ENCODE results near the gene CFAP100.

Gene CFAP100

DNA sequence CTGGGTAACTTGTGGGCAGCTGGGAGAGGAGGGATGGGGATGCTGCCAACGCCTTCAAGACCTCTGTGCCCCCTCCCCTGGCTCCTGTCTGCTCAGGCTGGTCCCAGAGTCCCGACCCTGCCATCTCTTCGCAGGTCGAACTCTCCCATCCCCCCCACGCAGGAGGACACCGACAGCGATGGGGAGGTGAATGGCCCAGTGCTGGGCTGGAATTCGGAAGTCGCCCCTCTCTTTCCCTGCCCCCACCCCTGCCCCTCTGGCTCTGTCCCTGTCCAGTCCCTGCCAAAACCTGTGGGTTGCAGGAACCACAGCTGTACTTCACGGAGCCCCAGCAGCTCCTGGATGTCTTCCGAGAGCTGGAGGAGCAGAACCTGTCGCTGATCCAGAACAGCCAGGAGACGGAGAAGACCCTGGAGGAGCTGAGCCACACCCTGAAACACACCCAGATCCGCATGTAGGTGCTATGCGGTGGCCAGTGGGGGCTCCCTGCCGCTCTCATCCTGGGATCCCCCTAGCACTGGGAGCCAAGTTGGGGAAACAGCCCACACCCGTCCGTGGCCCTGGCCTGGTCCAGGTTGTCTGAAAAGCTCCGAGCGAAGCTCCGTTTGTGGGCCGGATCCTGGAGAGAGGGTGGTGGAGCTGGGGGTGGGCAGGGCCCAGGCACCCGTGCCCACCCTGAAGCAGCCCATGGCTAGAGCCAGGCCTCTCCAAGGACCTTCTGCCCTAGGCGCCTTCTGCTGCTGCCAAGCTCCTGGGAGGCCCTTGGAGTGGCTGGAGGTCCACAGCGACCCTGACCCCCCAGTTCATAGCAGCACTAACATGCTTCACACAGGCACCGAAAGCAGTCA is 28.7 kb downstream of the CFAP100 start:
- DNase-seq (ENCODE audit: low spot score): no peak

- DNase-seq (ENCODE audit: low spot score): no peak
Observed at GRCh38 chr3:126424039-126424717, 29.5 kb downstream of the CFAP100 start.

GRCh38 chr3:126424751-126425150 is 30.0 kb downstream of the CFAP100 start:
- no peak for DNase-seq (ENCODE audit: low spot score)

- DNase-seq (ENCODE audit: low spot score): no peak
Observed at GRCh38 chr3:126431103-126431534, 36.4 kb downstream of the CFAP100 start.

DNA sequence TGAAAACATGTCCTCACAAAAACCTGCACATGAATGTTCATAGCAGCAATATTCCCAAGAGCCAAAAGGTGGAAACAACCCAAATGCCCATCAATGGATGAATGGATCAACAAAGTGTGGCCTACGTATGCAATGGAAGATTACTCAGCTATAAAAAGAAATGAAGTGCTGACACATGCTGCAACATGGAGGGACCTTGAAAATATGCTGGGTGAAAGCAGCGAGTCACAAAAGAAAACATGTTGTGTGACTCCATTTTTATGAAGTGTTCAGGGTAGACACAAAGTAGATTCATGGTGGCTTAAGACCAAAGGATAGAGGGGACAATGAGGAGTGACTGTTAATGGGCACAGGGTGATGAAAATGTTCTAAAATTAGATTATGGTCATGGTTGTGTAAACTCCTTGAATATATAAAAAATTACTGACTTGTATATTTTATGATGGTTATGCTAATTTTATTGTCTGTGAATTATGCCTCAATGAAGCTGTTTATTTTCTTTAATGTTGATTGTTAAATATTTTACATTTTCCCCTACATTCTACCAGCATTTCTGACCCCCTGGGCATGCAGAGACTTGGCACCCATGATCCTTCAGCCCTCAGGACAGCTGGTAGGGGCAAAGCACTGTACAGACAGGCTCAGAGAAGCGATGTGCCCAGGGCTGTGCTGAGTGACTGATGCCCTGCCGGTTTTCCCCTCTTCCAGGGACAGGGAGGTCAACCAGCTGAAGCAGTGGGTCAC is 37.8 kb downstream of the CFAP100 start:
- DNase-seq (ENCODE audit: low spot score): no peak

DNA sequence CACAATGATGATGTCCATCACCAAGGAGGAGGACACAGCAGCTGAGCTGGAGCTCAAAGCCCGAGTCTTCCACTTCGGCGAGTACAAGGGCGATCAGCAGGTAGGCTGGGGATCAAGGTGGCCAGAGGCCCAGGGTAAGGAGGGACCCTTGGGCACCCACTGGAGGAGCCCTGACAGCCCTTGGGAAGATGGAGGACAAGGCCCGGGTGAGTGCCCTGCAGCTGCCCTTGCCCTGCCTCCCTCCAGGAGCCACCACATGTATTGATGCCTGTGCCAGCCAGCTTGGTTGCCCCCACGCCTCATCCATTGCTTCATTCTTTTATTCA is 38.4 kb downstream of the CFAP100 start:
- no peak for DNase-seq (ENCODE audit: low spot score)

DNA sequence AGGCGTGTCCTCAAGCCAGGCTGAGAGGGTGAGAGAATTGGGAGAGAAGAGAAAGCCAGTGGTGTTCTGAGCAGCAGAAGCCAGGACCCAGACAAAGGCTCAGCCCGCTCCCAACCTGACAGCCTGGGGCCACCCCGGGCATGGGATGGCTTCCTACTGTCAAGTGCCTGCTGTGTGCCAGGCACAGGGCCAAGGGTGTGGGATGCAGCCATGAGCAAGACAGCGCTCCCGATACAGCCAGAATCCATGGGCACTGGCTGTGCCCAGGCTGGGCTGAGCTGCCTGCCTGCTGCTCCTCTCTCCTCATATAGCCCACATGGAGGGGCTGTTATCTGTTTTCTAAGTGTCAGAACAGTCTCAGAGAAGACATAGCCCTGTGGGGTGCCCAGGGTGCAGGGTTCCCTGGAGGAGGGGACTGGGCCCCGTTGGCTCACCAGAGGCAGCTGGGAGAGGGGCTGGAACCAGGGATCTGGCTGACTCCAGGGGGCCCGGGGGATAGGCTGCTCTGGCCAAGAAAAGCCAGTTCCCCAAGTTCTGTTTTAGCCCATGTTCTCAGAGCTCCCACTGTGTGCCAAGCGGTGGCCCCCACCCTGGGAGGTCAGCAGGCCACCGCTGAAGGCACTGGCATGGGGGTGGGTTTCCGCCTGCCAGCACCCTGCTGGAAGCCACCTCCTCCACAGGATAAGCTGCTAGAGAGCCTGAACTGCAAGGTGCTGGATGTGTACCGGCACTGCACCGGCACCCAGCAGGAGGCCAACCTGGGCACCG is 39.0 kb downstream of the CFAP100 start:
- no peak for DNase-seq (ENCODE audit: low spot score)

DNA sequence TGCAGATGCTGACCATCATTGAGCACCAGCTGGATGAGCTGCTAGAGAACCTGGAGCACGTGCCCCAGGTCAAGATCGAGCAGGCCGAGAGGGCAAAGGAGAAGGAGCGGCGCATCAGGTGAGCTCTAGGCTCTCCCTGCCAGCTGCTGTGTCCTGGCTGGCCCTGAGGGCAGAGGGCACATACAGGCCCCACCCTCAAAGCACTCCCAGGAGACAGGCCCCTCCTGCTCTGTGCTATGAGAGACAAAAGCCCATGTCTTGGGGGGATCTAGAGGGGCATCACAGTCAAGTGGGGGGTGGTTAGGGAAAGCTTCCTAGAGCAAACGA is 39.5 kb downstream of the CFAP100 start:
- DNase-seq (ENCODE audit: low spot score): no peak

DNA sequence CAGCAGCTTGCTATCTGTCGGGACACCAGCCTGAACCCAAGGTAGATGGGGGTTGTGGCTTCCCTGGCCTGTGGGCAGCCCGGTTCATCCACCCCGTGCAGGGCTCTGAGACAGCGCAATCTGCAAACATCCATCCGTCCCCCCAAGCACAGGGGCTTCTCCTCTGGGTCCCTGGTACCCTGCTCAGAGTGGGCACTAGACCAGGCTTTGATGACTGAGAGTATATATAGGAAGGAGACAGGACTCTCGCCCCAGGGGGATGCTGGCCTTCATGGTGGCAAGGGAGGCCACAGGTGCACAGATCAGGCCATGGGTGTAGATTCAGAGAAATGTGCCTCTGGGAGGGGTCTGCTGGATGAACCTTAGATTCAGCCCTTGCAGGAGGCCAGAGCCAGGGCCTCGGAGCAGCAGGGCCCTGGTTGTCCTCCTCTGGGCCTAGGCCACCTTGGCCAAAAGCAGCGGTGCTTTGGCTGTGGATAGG is 40.3 kb downstream of the CFAP100 start:
- no peak for DNase-seq (ENCODE audit: low spot score)

DNA sequence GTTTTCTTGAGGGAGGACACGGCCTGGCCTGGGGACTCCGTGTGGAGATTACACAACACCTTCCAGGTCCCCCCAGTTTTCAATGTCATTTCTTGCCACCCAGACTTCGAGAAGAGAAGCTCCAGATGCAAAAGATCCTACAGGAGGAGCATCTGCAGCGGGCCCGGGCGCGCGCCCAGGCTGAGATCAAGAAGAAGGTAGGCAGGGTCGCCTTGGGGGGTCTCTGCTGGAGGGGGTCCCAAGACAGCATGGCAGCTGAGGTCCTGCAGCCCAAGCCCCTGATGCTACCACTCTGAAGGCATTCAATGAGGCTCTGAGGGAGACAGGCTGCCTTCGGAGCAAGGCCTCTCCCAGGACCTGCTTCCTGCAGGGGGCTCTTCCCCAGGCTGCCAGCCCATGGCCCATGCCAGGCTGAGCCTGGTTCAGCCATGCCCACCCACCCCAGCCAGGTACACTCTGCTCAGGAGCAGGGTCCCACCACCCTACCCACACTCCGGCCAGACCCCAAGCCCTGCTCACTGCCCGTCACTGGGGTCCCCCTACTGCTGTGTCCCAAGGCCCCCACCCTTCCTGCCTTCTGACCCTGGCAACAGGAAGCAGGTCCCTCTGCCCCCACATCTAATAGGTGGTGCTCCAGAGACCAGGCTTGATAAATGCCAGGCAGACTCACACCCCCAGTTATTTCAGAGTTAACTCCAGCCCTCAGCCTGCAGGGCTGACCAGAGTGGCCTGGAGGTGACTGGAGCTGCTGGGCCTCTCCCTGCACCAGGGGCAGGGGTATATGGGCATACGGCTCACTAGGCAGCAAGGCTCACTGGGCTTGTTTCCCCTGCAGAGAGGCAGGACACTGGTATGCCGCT is 41.0 kb downstream of the CFAP100 start:
- DNase-seq (ENCODE audit: low spot score): no peak

GRCh38 chr3:126436826-126437717 is 42.4 kb downstream of the CFAP100 start:
- DNase-seq (ENCODE audit: low spot score): no peak

DNA sequence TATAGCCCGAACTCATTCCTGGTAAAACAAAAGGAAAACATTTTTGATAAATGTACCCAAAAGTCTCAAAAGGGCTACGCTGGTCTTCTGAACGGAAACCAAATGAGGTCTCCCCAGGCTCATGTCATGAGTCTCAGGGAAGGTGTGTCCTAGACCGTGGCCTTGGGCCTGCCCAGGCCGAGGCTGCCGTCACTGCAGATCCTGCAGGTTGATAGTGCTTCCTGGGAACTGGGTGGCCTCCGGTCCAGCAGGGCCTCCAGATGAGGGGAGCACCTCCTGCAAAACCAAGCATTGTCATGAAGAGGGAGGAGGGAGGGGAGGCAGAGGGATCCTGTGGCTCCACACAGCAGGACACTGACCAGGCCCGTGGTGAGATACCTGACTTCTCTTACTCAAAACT is 43.5 kb downstream of the CFAP100 start:
- no peak for DNase-seq (ENCODE audit: low spot score)

DNA sequence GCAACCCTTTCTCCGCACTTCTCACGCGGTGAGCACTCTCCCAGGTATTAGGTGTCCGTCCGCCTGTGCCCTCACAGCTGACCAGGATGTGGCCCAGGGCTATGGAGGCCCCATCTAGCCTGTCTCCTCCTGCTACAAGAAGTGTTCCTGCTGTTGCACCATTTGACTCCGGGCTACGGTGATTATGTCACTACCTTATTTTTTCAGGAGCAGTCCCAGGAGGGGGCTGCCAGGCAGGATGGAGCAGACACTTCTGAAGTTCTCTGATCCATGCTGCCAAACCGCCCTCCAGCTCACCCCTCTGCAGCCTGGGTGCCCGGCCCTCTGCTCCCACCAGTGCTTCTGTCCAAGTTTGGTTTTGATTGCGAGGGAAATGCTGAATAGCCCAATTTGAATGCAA is 44.0 kb downstream of the CFAP100 start:
- no peak for DNase-seq (ENCODE audit: low spot score)

GRCh38 chr3:126439346-126439967 is 44.7 kb downstream of the CFAP100 start:
- DNase-seq (ENCODE audit: low spot score): no peak

DNA sequence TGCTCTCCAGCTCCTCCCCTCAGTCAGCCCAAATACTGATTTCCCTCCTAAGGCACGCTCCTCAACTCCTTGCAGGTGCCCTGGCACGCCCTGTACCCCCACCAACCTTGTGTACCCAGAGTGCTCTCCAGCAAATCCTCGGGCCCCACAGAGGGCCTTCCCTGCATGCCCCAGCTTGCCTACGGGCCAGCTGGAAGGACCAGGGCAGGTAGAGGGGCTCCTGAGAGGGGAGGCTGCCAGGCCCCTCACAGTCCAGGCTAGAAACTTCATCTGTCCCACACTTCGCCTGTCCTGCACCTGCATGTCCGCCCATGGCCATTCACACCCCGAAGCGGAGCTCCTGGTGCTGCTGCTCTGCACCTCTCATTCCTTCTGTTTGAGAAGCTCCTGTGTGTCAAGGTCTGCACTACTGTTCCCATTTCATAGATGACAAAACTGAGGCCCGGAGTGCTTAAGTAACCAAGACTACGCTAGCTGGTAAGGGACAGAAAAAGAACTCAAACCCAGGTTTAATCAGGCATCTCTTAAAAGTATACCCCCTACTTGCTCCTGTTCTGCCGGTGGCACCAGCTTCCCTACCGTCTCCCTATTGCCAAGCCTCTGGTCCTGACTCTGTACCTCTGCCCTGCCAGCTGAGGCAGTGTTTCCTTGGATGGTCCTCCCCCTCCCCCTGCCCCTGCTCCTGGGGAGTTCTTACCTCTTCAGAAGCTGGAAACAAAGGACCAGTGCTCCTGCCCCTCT is 45.4 kb downstream of the CFAP100 start:
- no peak for DNase-seq (ENCODE audit: low spot score)

DNA sequence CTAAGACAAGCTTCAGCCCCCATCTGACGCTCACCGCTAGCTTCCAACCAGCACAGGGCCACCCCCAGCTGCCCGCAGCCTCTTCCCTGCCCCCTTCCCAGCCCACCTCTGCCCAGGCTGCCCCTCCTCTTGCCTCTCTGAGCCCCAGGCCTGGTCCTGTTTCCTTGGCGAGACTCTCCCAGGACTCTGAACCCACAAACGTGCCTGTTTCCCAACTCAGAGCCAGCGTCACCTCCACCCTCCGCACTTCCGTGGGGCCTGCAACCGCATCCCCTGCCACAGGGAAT is 45.9 kb downstream of the CFAP100 start:
- DNase-seq (ENCODE audit: low spot score): no peak

DNA sequence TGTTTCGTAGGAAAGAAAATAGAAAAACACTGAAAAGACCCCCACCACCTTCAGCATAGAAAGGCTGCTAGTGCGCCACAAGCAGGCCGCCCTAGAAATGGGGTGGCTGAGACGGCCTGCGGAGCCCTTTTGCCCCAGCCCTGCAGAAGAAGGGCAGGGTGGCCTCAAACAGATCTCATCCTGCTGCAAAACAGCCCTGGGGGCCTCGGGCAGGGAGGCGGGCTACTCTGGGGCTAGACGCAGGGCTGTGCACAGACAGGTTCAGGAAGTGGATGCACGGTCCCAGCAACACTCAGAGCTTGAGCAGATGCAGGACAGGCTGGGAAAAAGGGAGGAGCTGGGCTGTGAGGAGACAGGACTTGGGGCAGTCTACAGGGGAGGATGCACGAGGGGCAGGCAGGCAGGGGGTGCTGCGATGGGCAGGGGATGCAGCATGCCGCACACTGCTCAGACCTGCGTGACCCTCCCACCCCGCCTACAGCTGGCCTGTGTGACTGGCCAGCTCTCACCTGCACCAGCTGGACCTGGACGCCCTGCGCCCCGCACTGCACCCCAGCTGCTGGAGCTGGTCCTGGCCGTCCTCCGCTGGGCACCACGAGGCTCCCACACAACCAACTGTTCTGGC is 46.7 kb downstream of the CFAP100 start:
- no peak for DNase-seq (ENCODE audit: low spot score)

- no peak for DNase-seq (ENCODE audit: low spot score)
Observed at GRCh38 chr3:126442094-126442855, 47.6 kb downstream of the CFAP100 start.
